ENCODE results near the gene ZFAND4. TPM values are rescaled to one million over a fixed set of nuclear protein-coding genes. Genes with fewer than 3 reads are reported as not detected.

ZFAND4 gene
- total RNA-seq, 1 experiment from 2014 or later = 18.3 TPM

- TF ChIP-seq USF2 (CRISPR knock-in tag; IDR thresholded peaks at IDR 0.05) (no peak), GTF2I (CRISPR knock-in tag; conservative IDR thresholded peaks at IDR 0.05) (no peak)
Measured at GRCh38 chr10:45586028-45586824, 86.3 kb downstream of the ZFAND4 start (continued).

GRCh38 chr10:45585131-45585530 lies 87.4 kb downstream of the ZFAND4 start:
- no peak for TF ChIP-seq TEAD4 (CRISPR knock-in tag; IDR thresholded peaks at IDR 0.05)
- no peak for TF ChIP-seq ZNF423 (CRISPR knock-in tag; IDR thresholded peaks at IDR 0.05)
- no peak for TF ChIP-seq ZNF425 (CRISPR knock-in tag; conservative IDR thresholded peaks at IDR 0.05)
- TF ChIP-seq USF2 (CRISPR knock-in tag; IDR thresholded peaks at IDR 0.05) = no peak
- no peak for TF ChIP-seq ZNF219 (CRISPR knock-in tag; IDR thresholded peaks at IDR 0.05; ENCODE audit: borderline replicate concordance)
- no peak for TF ChIP-seq NR3C1 (CRISPR knock-in tag; conservative IDR thresholded peaks at IDR 0.05; ENCODE audit: low read depth)
- no peak for TF ChIP-seq PREB (CRISPR knock-in tag; IDR thresholded peaks at IDR 0.05; ENCODE audit: borderline replicate concordance)
- no peak for TF ChIP-seq ZNF532 (CRISPR knock-in tag; IDR thresholded peaks at IDR 0.05; ENCODE audit: borderline replicate concordance)
- TF ChIP-seq MYBL2 (CRISPR knock-in tag; IDR thresholded peaks at IDR 0.05) = no peak
- CTCF ChIA-PET = no interaction called here
- no peak for ATAC-seq
- no peak overlapping the region for H3K27ac Mint-ChIP-seq
- no peak overlapping the region for H3K4me3 Mint-ChIP-seq
- peaks cover 11% of the 10 kb centered on the region for H3K4me1 Mint-ChIP-seq
- peaks cover 13% of the 10 kb centered on the region for H3K36me3 Mint-ChIP-seq
- peaks cover 35% of the 10 kb centered on the region for H3K9me3 Mint-ChIP-seq
- POLR2A ChIA-PET = no interaction called here
- no peaks in the 10 kb centered on the region for H3K27me3 Mint-ChIP-seq (ENCODE audit: low read depth)
- DNase-seq (ENCODE audit: low spot score) = no peak

GRCh38 chr10:45582386-45582781 lies 90.2 kb downstream of the ZFAND4 start:
- Mint-ChIP-seq H3K27me3 (ENCODE audit: low read depth) (no peaks in the 10 kb centered on the region), H3K9me3 (peaks cover 26% of the 10 kb centered on the region), H3K4me1 (peaks cover 11% of the 10 kb centered on the region), H3K36me3 (peaks cover 9% of the 10 kb centered on the region), H3K4me3 (no peak overlapping the region), H3K27ac (0 out of 2 replicates have a peak overlapping the region, but pooled peaks have one; percentile 4)
- CTCF ChIA-PET = no interaction called here
- POLR2A ChIA-PET = no interaction called here
- no peak for ATAC-seq
- DNase-seq (ENCODE audit: low spot score) = no peak
- TF ChIP-seq ZNF671 (CRISPR knock-in tag; IDR thresholded peaks at IDR 0.05) (no peak), NR2C2 (CRISPR knock-in tag; IDR thresholded peaks at IDR 0.05) (no peak), ZNF219 (CRISPR knock-in tag; IDR thresholded peaks at IDR 0.05; ENCODE audit: borderline replicate concordance) (no peak), ATF6 (CRISPR knock-in tag; IDR thresholded peaks at IDR 0.05) (no peak), FOXP1 (CRISPR knock-in tag; IDR thresholded peaks at IDR 0.05; ENCODE audit: borderline replicate concordance) (no peak), PRRX2 (CRISPR knock-in tag; IDR thresholded peaks at IDR 0.05) (no peak), TEAD1 (CRISPR knock-in tag; IDR thresholded peaks at IDR 0.05) (no peak), ZNF263 (CRISPR knock-in tag; IDR thresholded peaks at IDR 0.05; ENCODE audit: low read depth) (no peak), JAZF1 (CRISPR knock-in tag; IDR thresholded peaks at IDR 0.05) (no peak), TP53 (CRISPR knock-in tag; IDR thresholded peaks at IDR 0.05) (no peak)
